Activated T-cell treated with anti-CD3 and anti-CD28 coated beads, Interleukin-2, amount 50 U/mL, for 72 hours (primary cell): Measurements from ENCODE around the gene ATP6V0A1. TPM values are rescaled to one million over a fixed set of nuclear protein-coding genes. Genes with fewer than 3 reads are reported as not detected.

ENCODE experiments used
- ATAC-seq, 2 donors: fragments of 150-1000 bp; cut with Tn5 transposase; replicated peaks in 1 of 2; 2 replicates each; pipeline ENCODE4 v1.10.0; 2021; ENCODE audit warnings: moderate library complexity in 2 of 2, mild to moderate bottlenecking in 1 of 2
- DNase-seq, 2 donors: peaks; one replicate each; pipeline ENCODE4 v3.0.0; 2021 to 2022; ENCODE audit warnings: mixed read lengths in 1 of 2
- H3K27ac Mint-ChIP-seq: one replicate; pipeline ENCODE4 v1.8.0; 2022; ENCODE audit warnings: mild to moderate bottlenecking, moderate library complexity, mixed read lengths
- H3K27me3 Mint-ChIP-seq: one replicate; pipeline ENCODE4 v1.8.0; 2022; ENCODE audit warnings: low read depth, mixed read lengths
- H3K36me3 Mint-ChIP-seq, 2 donors: one replicate each; pipeline ENCODE4 v1.8.0; 2022; ENCODE audit warnings: mixed read lengths in 2 of 2, mild to moderate bottlenecking in 1 of 2; ENCODE audit not compliant: insufficient read depth in 2 of 2
- H3K4me1 Mint-ChIP-seq: one replicate; pipeline ENCODE4 v1.8.0; 2022; ENCODE audit warnings: low read depth, mixed read lengths
- H3K4me3 Mint-ChIP-seq, 2 donors: one replicate each; pipeline ENCODE4 v1.8.0; 2022; ENCODE audit warnings: mild to moderate bottlenecking in 2 of 2, mixed read lengths in 2 of 2, moderate library complexity in 2 of 2
- H3K9me3 Mint-ChIP-seq, 2 donors: one replicate each; pipeline ENCODE4 v1.8.0; 2022; ENCODE audit warnings: mixed read lengths in 2 of 2
- total RNA-seq, 2 donors: library from RNA; stranded (reverse); gene quantifications; one replicate each; pipeline ENCODE4 v1.2.3, GENCODE V29; 2022

The ATP6V0A1 gene
- total RNA-seq, 2 donors from 2014 or later, result 22.1 TPM

- ATAC-seq (peak; percentile 78 to 82), DNase-seq (peak; percentile 94 to 96)
- H3K27me3 Mint-ChIP-seq, result no peaks in the 10 kb centered on the region
- peaks cover 43% of the 10 kb centered on the region for H3K4me1 Mint-ChIP-seq
- peaks cover 1 to 5% of the 10 kb centered on the region in 2 donors for H3K36me3 Mint-ChIP-seq
- peak within 1 kb of the TSS; percentile 91 for H3K27ac Mint-ChIP-seq
- no peaks in the 10 kb centered on the region for H3K9me3 Mint-ChIP-seq
- H3K4me3 Mint-ChIP-seq, result peak within 1 kb of the TSS; percentile 92
Observed at GRCh38 chr17:42561897-42562387, 103.3 kb downstream of the ATP6V0A1 start, which contains the start of gene COASY. Gene COASY, plus strand, starts transcription at chr17:42562148. Its CDS starts 475 bp downstream, at chr17:42562623.

GRCh38 chr17:42562388-42563142 lies 103.9 kb downstream of the ATP6V0A1 start:
- Mint-ChIP-seq H3K27me3 (no peaks in the 10 kb centered on the region), H3K4me1 (peaks cover 44% of the 10 kb centered on the region), H3K4me3 (peak overlapping the region; percentile 92), H3K27ac (peak overlapping the region; percentile 91), H3K36me3 (peaks cover 1 to 5% of the 10 kb centered on the region in 2 donors), H3K9me3 (no peaks in the 10 kb centered on the region)
- DNase-seq, result peak; percentile 32 to 39
- peak; percentile 10 to 14 for ATAC-seq

GRCh38 chr17:42563143-42563509 lies 104.4 kb downstream of the ATP6V0A1 start:
- H3K4me3 Mint-ChIP-seq, result peak overlapping the region; percentile 92
- DNase-seq (no peak), ATAC-seq (no peak)
- H3K27ac Mint-ChIP-seq, result peak overlapping the region; percentile 24
- H3K36me3 Mint-ChIP-seq, result peaks cover 3 to 8% of the 10 kb centered on the region in 2 donors
- peaks cover 49% of the 10 kb centered on the region for H3K4me1 Mint-ChIP-seq
- no peaks in the 10 kb centered on the region for H3K27me3 Mint-ChIP-seq
- H3K9me3 Mint-ChIP-seq, result no peaks in the 10 kb centered on the region

- Mint-ChIP-seq H3K4me3 (peak overlapping the region; percentile 92), H3K27ac (no peak overlapping the region), H3K27me3 (no peaks in the 10 kb centered on the region), H3K4me1 (peaks cover 51% of the 10 kb centered on the region), H3K36me3 (peaks cover 3 to 8% of the 10 kb centered on the region in 2 donors), H3K9me3 (no peaks in the 10 kb centered on the region)
- DNase-seq, result no peak
- ATAC-seq, result no peak
Observed at GRCh38 chr17:42563543-42563942, 104.9 kb downstream of the ATP6V0A1 start.

- Mint-ChIP-seq H3K27me3 (no peaks in the 10 kb centered on the region), H3K4me3 (peak overlapping the region; percentile 92), H3K9me3 (no peaks in the 10 kb centered on the region), H3K4me1 (peaks cover 55% of the 10 kb centered on the region), H3K36me3 (peaks cover 5 to 8% of the 10 kb centered on the region in 2 donors), H3K27ac (no peak overlapping the region)
- ATAC-seq (no peak), DNase-seq (no peak)
Observed at GRCh38 chr17:42563950-42564349, 105.3 kb downstream of the ATP6V0A1 start.

- H3K4me1 Mint-ChIP-seq, result peaks cover 59% of the 10 kb centered on the region
- H3K9me3 Mint-ChIP-seq, result no peaks in the 10 kb centered on the region
- peak overlapping the region; percentile 50 for H3K27ac Mint-ChIP-seq
- ATAC-seq (no peak), DNase-seq (no peak)
- peak overlapping the region in 1 of 2 donors; percentile 50 for H3K4me3 Mint-ChIP-seq
- H3K36me3 Mint-ChIP-seq, result peaks cover 5 to 10% of the 10 kb centered on the region in 2 donors
- H3K27me3 Mint-ChIP-seq, result no peaks in the 10 kb centered on the region
Observed at GRCh38 chr17:42564815-42565522, 106.3 kb downstream of the ATP6V0A1 start.

GRCh38 chr17:42565523-42566214 lies 107.0 kb downstream of the ATP6V0A1 start:
- no peak for DNase-seq
- peaks cover 55% of the 10 kb centered on the region for H3K4me1 Mint-ChIP-seq
- H3K27me3 Mint-ChIP-seq, result no peaks in the 10 kb centered on the region
- H3K9me3 Mint-ChIP-seq, result no peaks in the 10 kb centered on the region
- ATAC-seq, result no peak
- no peak overlapping the region for H3K27ac Mint-ChIP-seq
- peak overlapping the region; percentile 85 to 97 for H3K4me3 Mint-ChIP-seq
- H3K36me3 Mint-ChIP-seq, result peaks cover 5 to 14% of the 10 kb centered on the region in 2 donors

GRCh38 chr17:42566215-42566882 lies 107.7 kb downstream of the ATP6V0A1 start:
- H3K36me3 Mint-ChIP-seq, result peaks cover 5 to 15% of the 10 kb centered on the region in 2 donors
- peak overlapping the region; percentile 85 to 97 for H3K4me3 Mint-ChIP-seq
- H3K27ac Mint-ChIP-seq, result peak overlapping the region; percentile 90
- DNase-seq (no peak), ATAC-seq (no peak)
- H3K27me3 Mint-ChIP-seq, result no peaks in the 10 kb centered on the region
- no peaks in the 10 kb centered on the region for H3K9me3 Mint-ChIP-seq
- peaks cover 52% of the 10 kb centered on the region for H3K4me1 Mint-ChIP-seq

- DNase-seq (peak; percentile 95 to 97), ATAC-seq (peak; percentile 83 to 84)
- peak within 1 kb of the TSS; percentile 85 to 97 for H3K4me3 Mint-ChIP-seq
- H3K27me3 Mint-ChIP-seq, result no peaks in the 10 kb centered on the region
- peaks cover 5 to 18% of the 10 kb centered on the region in 2 donors for H3K36me3 Mint-ChIP-seq
- peak within 1 kb of the TSS; percentile 90 for H3K27ac Mint-ChIP-seq
- peaks cover 52% of the 10 kb centered on the region for H3K4me1 Mint-ChIP-seq
- H3K9me3 Mint-ChIP-seq, result no peaks in the 10 kb centered on the region
Observed at GRCh38 chr17:42566883-42567573, 108.3 kb downstream of the ATP6V0A1 start, which contains the start of gene MLX. Gene MLX, plus strand, starts transcription at chr17:42567100. Its CDS starts 25 bp downstream, at chr17:42567125.

GRCh38 chr17:42568341-42569111 lies 109.8 kb downstream of the ATP6V0A1 start:
- Mint-ChIP-seq H3K27me3 (no peaks in the 10 kb centered on the region), H3K4me3 (peak overlapping the region; percentile 55 to 97), H3K36me3 (peaks cover 8 to 24% of the 10 kb centered on the region in 2 donors), H3K27ac (peak overlapping the region; percentile 50), H3K4me1 (peaks cover 50% of the 10 kb centered on the region), H3K9me3 (no peaks in the 10 kb centered on the region)
- ATAC-seq (no peak), DNase-seq (no peak)

- ATAC-seq (no peak), DNase-seq (no peak)
- peaks cover 15 to 35% of the 10 kb centered on the region in 2 donors for H3K36me3 Mint-ChIP-seq
- peak overlapping the region; percentile 80 for H3K27ac Mint-ChIP-seq
- peaks cover 57% of the 10 kb centered on the region for H3K4me1 Mint-ChIP-seq
- no peaks in the 10 kb centered on the region for H3K9me3 Mint-ChIP-seq
- H3K4me3 Mint-ChIP-seq, result no peak overlapping the region
- no peaks in the 10 kb centered on the region for H3K27me3 Mint-ChIP-seq
Observed at GRCh38 chr17:42571435-42572225, 113.0 kb downstream of the ATP6V0A1 start.
